ENCODE results near the gene PROSER3. TPM values are rescaled to one million over a fixed set of nuclear protein-coding genes. Genes with fewer than 3 reads are reported as not detected.

PROSER3 gene
- total RNA-seq, 2 donors from 2014 or later, result 7.3 to 14.2 TPM

GRCh38 chr19:35812220-35813042 lies 54.5 kb downstream of the PROSER3 start, which contains the start of gene PRODH2:
PRODH2 (minus strand) TSS chr19:35812845; CDS start chr19:35812805, 40 bp downstream.
- Histone ChIP-seq H3K27me3 (no peaks in the 10 kb centered on the region), H3K27ac (no peak within 1 kb of the TSS)
- ATAC-seq, result no peak

GRCh38 chr19:35813043-35813890 lies 55.3 kb downstream of the PROSER3 start:
- Histone ChIP-seq H3K4me1 (peaks cover 8% of the 10 kb centered on the region), H3K4me3 (no peak overlapping the region), H3K9me3 (no peaks in the 10 kb centered on the region), H3K36me3 (replicated peaks in 1 of 2; ENCODE audit: insufficient read depth in 1 of 2, low read depth in 2 of 2) (no peaks in the 10 kb centered on the region), H3K27ac (no peak overlapping the region), H3K27me3 (no peaks in the 10 kb centered on the region)
- WGBS, 2 donors, result 53 to 61% methylated on average over 11 of the region's 11 CpGs
- intact Hi-C loops (cut with DNase I), result no loop called here
- ATAC-seq (no peak), DNase-seq (no peak)
- TF ChIP-seq POLR2A (IDR thresholded peaks at IDR 0.05) (no peak), CTCF (IDR thresholded peaks at IDR 0.05) (no peak)

More at GRCh38 chr19:35812220-35813042, 54.5 kb downstream of the PROSER3 start, which contains the start of gene PRODH2:
- TF ChIP-seq CTCF (IDR thresholded peaks at IDR 0.05), result no peak
- TF ChIP-seq POLR2A (IDR thresholded peaks at IDR 0.05), result no peak
- Histone ChIP-seq H3K4me1 (peaks cover 8% of the 10 kb centered on the region), H3K36me3 (replicated peaks in 1 of 2; ENCODE audit: insufficient read depth in 1 of 2, low read depth in 2 of 2) (no peaks in the 10 kb centered on the region), H3K4me3 (no peak within 1 kb of the TSS), H3K9me3 (no peaks in the 10 kb centered on the region)
- intact Hi-C loops (cut with DNase I), result no loop called here
- 27 to 65% methylated on average over 4 to 26 of the region's 26 CpGs for WGBS, 2 donors
- no peak for DNase-seq

GRCh38 chr19:35816262-35816661 lies 58.3 kb downstream of the PROSER3 start:
- no peak for ATAC-seq
- Histone ChIP-seq H3K36me3 (replicated peaks in 1 of 2; ENCODE audit: insufficient read depth in 1 of 2, low read depth in 2 of 2) (no peaks in the 10 kb centered on the region), H3K9me3 (no peaks in the 10 kb centered on the region), H3K4me3 (no peak overlapping the region), H3K27me3 (no peaks in the 10 kb centered on the region), H3K27ac (no peak overlapping the region), H3K4me1 (peaks cover 8% of the 10 kb centered on the region)
- intact Hi-C loops (cut with DNase I), result no loop called here
- no peak for TF ChIP-seq CTCF (IDR thresholded peaks at IDR 0.05)
- TF ChIP-seq POLR2A (IDR thresholded peaks at IDR 0.05), result no peak
- no peak for DNase-seq
- 54 to 76% methylated on average over 6 of the region's 6 CpGs for WGBS, 2 donors

GRCh38 chr19:35816846-35817245 lies 58.9 kb downstream of the PROSER3 start:
- intact Hi-C loops (cut with DNase I), result no loop called here
- Histone ChIP-seq H3K9me3 (no peaks in the 10 kb centered on the region), H3K4me3 (no peak overlapping the region), H3K4me1 (peaks cover 8% of the 10 kb centered on the region), H3K36me3 (replicated peaks in 1 of 2; ENCODE audit: insufficient read depth in 1 of 2, low read depth in 2 of 2) (no peaks in the 10 kb centered on the region), H3K27me3 (no peaks in the 10 kb centered on the region), H3K27ac (no peak overlapping the region)
- ATAC-seq (no peak), DNase-seq (no peak)
- WGBS, 2 donors, result 90 to 94% methylated on average over 9 of the region's 9 CpGs
- TF ChIP-seq POLR2A (IDR thresholded peaks at IDR 0.05) (no peak), CTCF (IDR thresholded peaks at IDR 0.05) (no peak)

Data from body of pancreas (tissue), 4 donors.